ENCODE measurements around the gene CRHBP. TPM values are rescaled to one million over a fixed set of nuclear protein-coding genes. Genes with fewer than 3 reads are reported as not detected.
"Not testable (repeated sequence)": the region's sequence is repeated elsewhere in the genome, so short reads cannot be mapped to it uniquely, and the experiment has no call there.

The CRHBP gene
- total RNA-seq, result 1.5 TPM

GRCh38 chr5:76952795-76953536 is at the start of gene CRHBP:
CRHBP (plus strand) TSS chr5:76953045; CDS start chr5:76953135, 90 bp downstream.
- DNase-seq (ENCODE audit: low spot score), result no peak

GRCh38 chr5:76908166-76908565 is 44.7 kb upstream of the CRHBP start:
- DNase-seq (ENCODE audit: low spot score), result no peak

GRCh38 chr5:76910344-76910933 is 42.4 kb upstream of the CRHBP start:
- not testable (repeated sequence) for DNase-seq (ENCODE audit: low spot score)

GRCh38 chr5:76914671-76915070 is 38.2 kb upstream of the CRHBP start:
- DNase-seq (ENCODE audit: low spot score), result not testable (repeated sequence)

GRCh38 chr5:76918539-76918938 is 34.3 kb upstream of the CRHBP start:
- DNase-seq (ENCODE audit: low spot score), result no peak

- no peak for DNase-seq (ENCODE audit: low spot score)
These were observed 32.4 kb upstream of the CRHBP start for GRCh38 chr5:76920491-76920890.

GRCh38 chr5:76926329-76927105 is 26.3 kb upstream of the CRHBP start:
- DNase-seq (ENCODE audit: low spot score), result no peak

GRCh38 chr5:76927961-76928360 is 24.9 kb upstream of the CRHBP start:
- DNase-seq (ENCODE audit: low spot score), result no peak

- no peak for DNase-seq (ENCODE audit: low spot score)
These were observed 22.8 kb upstream of the CRHBP start for GRCh38 chr5:76930083-76930482.

GRCh38 chr5:76938177-76938576 is 14.7 kb upstream of the CRHBP start:
- DNase-seq (ENCODE audit: low spot score), result no peak

GRCh38 chr5:76941000-76941399 is 11.8 kb upstream of the CRHBP start:
- no peak for DNase-seq (ENCODE audit: low spot score)

GRCh38 chr5:76941442-76941841 is 11.4 kb upstream of the CRHBP start:
- no peak for DNase-seq (ENCODE audit: low spot score)

- no peak for DNase-seq (ENCODE audit: low spot score)
These were observed 10.3 kb upstream of the CRHBP start for GRCh38 chr5:76942581-76942980.

- no peak for DNase-seq (ENCODE audit: low spot score)
These were observed 9.8 kb upstream of the CRHBP start for GRCh38 chr5:76943006-76943405.

- DNase-seq (ENCODE audit: low spot score), result no peak
These were observed 8.2 kb upstream of the CRHBP start for GRCh38 chr5:76944638-76945037.

- not testable (repeated sequence) for DNase-seq (ENCODE audit: low spot score)
These were observed 7.6 kb upstream of the CRHBP start for GRCh38 chr5:76945238-76945637.

- no peak for DNase-seq (ENCODE audit: low spot score)
These were observed 6.8 kb upstream of the CRHBP start for GRCh38 chr5:76946090-76946489.

- no peak for DNase-seq (ENCODE audit: low spot score)
These were observed 5.8 kb upstream of the CRHBP start for GRCh38 chr5:76947082-76947503.

- no peak for DNase-seq (ENCODE audit: low spot score)
These were observed 922 bp downstream of the CRHBP start for GRCh38 chr5:76953551-76954382.

- no peak for DNase-seq (ENCODE audit: low spot score)
These were observed 1.5 kb downstream of the CRHBP start for GRCh38 chr5:76954383-76954763.

- DNase-seq (ENCODE audit: low spot score), result no peak
These were observed 3.2 kb downstream of the CRHBP start for GRCh38 chr5:76956033-76956432.
